Cardiac fibroblast (primary cell): Measurements from ENCODE around the gene FOXG1.

Experiments used
- DNase-seq, 2 donors: peaks; one replicate each; pipeline versions ENCODE4 v3.0.0 to v3.0.0-alpha.2; 2010; ENCODE audit warnings: low read depth in 2 of 2
- H3K4me3 ChIP-seq, 2 donors: replicated peaks in 1 of 2; 1 replicate in 1 of 2; 2 replicates in 1 of 2; pipeline ENCODE4 v1.5.1; 2011; ENCODE audit warnings: low read depth in 2 of 2, low read length in 2 of 2, mild to moderate bottlenecking in 2 of 2, moderate library complexity in 1 of 2
- CTCF ChIP-seq: IDR thresholded peaks from one replicate; pipeline ENCODE4 v1.5.1; 2011; ENCODE audit warnings: low read depth, mild to moderate bottlenecking, low read length, inconsistent platforms

The FOXG1 gene

GRCh38 chr14:28766469-28766955 lies at the start of gene FOXG1:
FOXG1 (plus strand) TSS chr14:28766787; CDS start chr14:28767280, 493 bp downstream.
- H3K4me3 ChIP-seq = peak within 1 kb of the TSS in 1 of 2 donors; percentile 23
- peak in 1 of 2 donors; percentile 71 for DNase-seq
- TF ChIP-seq CTCF = no peak

- no peak overlapping the region for H3K4me3 ChIP-seq
- DNase-seq = no peak
- no peak for TF ChIP-seq CTCF
Measured at GRCh38 chr14:28719130-28719529, 47.5 kb upstream of the FOXG1 start.

GRCh38 chr14:28731358-28731757 lies 35.2 kb upstream of the FOXG1 start:
- TF ChIP-seq CTCF = no peak
- DNase-seq = no peak
- no peak overlapping the region for H3K4me3 ChIP-seq

GRCh38 chr14:28742171-28742846 lies 24.3 kb upstream of the FOXG1 start:
- DNase-seq = no peak
- no peak overlapping the region for H3K4me3 ChIP-seq
- no peak for TF ChIP-seq CTCF

DNA sequence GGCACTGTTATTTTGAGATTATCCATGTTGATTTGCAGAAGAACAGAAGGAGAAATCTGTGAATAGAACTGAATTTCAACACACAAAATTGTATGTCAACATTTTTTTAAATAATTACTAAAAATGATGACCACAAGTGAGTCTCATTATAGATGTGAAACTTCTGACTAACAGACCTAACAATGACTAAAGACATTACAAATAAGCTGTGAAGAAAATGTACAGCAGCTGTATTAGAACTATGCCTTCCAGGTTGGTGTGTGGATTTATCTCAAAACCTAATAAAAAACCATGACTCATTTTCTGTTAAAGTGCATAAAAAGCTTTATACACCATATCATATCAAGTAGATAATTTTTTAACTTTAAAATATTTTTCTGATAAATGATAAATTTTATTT lies 22.5 kb upstream of the FOXG1 start:
- no peak for TF ChIP-seq CTCF
- DNase-seq = no peak
- no peak overlapping the region for H3K4me3 ChIP-seq

- no peak for DNase-seq
- no peak overlapping the region for H3K4me3 ChIP-seq
- TF ChIP-seq CTCF = no peak
Measured at GRCh38 chr14:28745176-28745575, 21.4 kb upstream of the FOXG1 start.

DNA sequence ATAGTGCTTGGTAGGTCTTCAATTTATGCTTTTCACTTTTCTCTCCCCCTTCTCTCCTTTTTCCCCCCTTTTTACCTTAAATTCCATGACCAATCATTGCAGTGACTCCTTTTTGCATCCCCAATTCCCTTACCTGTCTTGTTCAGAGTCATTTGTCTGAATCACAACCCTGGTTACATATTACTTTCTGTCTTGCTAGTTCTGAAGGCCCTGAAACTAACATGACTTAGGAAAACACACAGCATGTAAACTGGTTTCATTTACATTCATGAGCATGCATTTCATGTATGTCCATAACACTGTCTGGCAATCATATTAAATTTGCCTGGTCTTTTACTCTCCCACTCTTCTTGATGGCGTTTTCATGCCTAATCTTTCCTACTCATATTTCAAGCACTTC lies 20.3 kb upstream of the FOXG1 start:
- no peak for DNase-seq
- no peak for TF ChIP-seq CTCF
- H3K4me3 ChIP-seq = no peak overlapping the region
